Stimulated activated naive CD8-positive, alpha-beta T cell treated with anti-CD3 and anti-CD28 coated beads, Interleukin-15, Interleukin-2, amounts not matched to agents 100 U/mL and 50 U/mL, for 24 hours (primary cell): ENCODE measurements around the gene NEMP2.
A peak's percentile ranks its signal among the peaks of the same experiment; 100 is the strongest.

ENCODE experiments used
- ATAC-seq: fragments of 150-1000 bp; cut with Tn5 transposase; one replicate; pipeline ENCODE4 v1.10.0; 2021
- DNase-seq: peaks from one replicate; pipeline ENCODE4 v3.0.0; 2021

The NEMP2 gene

DNA sequence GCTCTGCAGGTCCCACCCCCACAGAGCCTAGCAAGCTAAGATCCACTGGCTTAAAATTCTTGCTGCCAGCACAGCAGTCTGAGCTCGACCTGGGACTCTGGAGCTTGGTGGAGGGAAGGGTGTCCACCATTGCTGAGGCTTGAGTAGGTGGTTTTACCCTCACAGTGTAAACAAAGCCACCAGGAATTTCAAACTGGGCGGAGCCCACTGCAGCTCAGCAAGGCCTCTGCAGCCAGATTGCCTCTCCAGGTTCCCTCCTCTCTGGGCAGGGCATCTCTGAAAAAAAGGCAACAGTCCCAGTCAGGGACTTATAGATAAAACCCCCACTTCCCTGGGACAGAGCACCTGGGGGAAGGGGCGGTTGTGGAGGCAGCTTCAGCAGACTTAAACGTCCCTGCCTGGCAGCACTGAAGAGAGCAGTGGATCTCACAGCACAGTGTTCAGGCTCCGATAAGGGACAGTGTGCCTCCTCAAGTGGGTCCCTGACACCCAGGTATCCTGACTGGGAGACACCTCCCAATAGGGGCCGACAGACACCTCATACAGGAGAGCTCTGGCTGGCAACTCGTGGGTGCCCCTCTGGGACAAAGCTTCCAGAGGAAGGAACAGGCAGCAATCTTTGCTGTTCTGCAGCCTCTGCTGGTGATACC, 20.0 kb upstream of the NEMP2 start:
- ATAC-seq, result no peak

DNA sequence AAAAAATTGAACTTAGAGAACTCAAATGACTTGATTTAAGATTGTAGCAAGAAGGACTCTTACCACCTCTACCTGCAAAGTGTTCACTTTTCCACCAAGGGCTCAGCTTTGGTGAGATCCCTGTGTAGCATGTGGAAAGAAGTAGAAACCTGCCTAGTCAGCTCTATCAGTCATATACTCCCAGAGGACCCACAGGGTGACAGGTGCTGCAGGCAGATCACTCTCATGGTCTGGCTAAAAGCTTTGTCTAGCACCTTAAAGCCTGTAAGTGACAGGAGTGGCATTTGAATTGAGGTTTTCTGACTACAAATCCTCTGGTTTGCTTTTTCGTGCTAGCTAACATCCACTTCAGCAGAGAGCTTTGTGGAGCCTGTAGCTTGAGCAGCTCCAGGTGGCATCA, 18.7 kb upstream of the NEMP2 start:
- no peak for ATAC-seq
- DNase-seq, result no peak

More for the DNA sequence above, 20.0 kb upstream of the NEMP2 start:
- DNase-seq, result no peak

DNA sequence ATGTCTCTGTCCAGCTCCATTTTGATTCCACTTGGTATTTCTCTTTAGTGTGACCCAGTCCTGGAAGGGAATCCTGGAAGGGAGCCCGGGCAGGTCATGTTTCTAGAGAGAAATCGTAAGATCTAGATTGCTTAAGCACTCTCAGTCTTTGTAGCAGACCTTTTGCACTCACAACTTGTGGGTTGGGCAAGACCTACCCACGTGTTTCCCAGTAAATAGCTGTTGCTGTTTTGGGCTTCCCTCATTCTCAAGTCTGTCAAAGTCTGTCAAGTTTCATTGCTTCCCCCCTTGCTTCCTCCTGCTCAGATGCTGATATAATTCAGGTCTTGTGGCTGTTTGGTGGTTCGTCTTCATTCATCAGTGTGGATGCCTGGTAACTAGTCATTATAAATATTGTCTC, 17.4 kb upstream of the NEMP2 start:
- DNase-seq, result no peak
- no peak for ATAC-seq

DNA sequence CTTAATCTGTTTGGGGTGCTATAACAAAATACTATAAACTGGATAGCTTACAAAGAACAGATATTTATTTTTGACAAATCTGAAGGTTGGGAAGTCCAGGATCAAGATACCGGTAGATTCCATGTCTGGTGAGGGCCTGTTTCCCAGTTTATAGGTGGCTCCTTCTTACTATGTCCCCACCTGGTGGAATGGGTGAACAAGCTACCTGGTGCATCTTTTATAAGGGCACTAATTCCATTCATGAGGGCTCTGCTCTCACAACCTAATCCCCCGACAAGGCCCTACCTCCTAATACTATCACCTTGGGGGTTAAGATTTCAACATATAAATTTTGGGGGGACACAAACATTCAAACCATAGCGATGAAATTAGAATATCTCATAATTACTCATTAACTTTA, 15.6 kb upstream of the NEMP2 start:
- DNase-seq, result no peak
- ATAC-seq, result no peak

DNA sequence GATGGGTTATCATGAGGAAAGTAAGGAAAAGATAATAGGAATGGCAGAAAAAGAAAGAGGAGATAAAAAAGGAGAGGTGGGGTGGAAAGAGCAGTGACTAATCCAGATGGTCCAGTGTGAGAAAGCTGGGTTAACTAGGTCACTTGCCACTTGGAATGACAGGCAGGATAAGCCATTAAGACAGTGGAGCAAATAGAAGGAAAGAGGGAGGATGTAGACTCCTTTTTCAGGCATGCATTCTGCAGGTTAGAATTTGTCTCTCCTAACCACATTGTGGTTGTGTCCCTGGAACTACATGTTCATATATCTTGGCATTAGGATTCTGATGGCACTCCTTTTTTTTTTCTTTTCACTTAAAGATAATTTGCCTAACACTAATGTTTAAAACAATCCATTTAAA, 13.4 kb upstream of the NEMP2 start:
- no peak for ATAC-seq
- no peak for DNase-seq

DNA sequence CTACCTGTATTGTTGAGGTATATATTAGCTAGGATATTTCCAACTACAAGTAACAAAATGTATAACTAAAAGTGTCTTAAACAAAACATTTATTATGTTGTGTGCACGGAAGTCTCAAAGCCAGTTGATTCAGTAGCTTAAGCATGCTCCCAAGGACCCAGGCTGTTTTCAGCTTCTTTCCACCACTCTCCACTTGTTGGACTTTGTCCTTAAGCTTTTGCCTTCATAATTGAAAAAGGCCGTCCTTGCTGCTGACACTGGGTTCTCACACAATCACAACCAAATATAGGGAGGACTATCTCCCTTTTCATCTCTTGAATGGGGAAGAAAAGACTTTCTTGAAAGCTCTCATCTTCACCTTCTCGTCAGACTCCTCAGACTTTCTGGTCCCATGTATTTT, 12.2 kb upstream of the NEMP2 start:
- DNase-seq (no peak), ATAC-seq (no peak)

DNA sequence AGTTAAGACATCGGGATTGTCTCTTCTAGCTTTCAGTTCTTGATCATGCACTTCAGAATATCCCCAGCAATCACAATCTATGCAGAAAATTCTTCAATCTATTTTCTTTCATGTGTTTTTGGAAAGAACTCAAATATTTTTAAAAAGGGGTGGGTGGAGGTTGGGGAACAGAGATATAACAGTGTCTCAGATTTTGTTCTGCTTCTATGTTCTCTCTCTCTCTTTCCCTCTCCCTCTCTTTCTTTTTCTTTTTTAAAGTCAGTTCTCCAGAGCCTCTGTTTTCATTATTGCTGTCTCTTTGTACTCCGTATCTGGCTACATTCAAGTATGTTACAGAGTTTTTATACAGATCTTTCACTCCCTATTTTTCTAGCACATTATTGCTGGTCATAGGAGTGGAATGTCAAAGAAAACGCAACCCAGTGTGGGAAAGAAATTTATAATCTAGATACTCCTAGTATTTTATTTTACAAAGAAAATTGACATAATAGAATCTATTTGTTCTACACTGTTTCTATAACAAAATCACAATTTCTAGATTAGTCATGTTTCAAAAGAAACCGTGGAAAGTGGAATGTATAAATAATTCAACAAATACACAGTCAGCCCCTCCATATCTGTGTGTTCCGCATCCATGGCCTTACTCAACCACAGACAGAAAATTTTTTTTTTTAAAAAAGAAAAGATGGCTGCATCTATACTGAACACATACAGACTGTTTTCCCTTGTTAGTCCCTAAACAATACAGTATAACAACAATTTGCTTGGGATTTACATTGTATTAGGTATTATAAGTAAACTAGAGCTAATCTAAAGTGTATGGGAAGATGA, 11.2 kb upstream of the NEMP2 start:
- DNase-seq (no peak), ATAC-seq (no peak)

DNA sequence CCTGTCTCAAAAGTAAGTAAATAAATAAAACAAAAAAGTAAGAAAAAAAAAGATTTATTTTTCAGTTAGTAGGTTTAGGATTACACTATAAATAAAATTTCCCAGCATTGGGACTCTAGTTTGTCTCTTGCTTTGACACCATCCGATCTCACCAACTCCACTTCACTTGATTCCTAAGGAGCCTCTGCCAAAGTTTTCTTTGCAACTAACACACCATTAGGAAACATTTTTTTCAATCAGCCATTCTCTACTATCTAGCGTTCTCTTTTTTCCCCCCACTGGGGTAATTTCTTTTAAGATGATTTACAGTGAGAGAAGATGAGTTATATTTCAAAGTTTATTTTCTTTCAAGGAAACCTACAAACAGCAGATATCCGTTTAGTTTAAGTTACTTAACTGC, 10.6 kb upstream of the NEMP2 start:
- no peak for DNase-seq
- ATAC-seq, result no peak

DNA sequence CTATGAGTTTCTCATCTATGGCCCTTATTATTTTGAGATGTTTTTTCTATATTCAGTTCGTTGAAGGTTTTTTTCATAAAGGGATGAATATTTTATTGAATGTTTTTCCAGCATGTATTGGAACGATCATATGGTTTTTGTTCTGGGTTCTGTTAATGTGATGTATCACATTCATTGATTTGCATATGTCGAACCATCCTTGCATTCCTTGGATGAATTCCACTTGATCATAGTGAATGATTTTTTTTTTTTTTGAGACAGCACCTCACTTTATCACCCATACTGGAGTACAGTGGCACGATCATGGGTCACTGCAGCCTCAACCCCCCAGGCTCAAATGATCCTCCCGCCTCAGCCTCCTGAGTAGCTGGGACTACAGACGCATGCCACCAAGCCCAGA, 5.5 kb upstream of the NEMP2 start:
- DNase-seq, result no peak
- no peak for ATAC-seq

DNA sequence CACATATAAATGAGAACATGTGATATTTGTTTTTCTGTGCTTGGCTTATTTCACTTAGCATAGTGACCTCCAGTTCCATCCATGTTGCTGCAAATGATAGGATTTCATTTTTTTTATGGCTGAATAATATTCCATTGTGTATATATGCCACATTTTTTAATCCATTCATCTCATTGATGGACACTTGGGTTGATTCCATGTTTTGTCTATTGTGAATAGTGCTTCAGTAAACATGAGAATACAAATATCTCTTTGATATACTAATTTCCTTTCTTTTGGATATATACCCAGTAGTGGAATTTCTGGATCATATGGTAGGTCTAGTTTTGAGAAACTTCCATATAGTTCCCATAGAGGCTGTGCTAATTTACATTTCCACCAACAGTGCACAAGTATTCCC, 3.7 kb upstream of the NEMP2 start:
- ATAC-seq, result no peak
- no peak for DNase-seq

DNA sequence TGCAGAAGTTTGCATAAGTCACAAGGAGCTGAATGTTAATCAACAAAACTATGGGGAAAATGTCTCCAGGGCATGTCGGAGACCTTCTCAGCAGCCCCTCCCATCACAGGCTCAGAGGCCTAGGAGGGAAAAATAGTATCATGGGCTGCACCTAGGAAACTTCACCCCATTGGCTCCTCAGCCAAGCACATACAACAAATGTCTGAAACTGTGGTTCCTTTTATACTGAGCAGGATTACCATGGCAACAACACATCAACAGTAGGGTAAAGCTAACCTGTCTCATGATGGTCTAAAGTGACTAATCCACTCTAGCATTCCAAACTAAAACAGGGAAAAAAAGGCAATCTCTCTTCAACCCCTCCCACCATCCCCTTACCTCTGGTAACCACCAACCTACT, 3.2 kb upstream of the NEMP2 start:
- DNase-seq (no peak), ATAC-seq (no peak)

DNA sequence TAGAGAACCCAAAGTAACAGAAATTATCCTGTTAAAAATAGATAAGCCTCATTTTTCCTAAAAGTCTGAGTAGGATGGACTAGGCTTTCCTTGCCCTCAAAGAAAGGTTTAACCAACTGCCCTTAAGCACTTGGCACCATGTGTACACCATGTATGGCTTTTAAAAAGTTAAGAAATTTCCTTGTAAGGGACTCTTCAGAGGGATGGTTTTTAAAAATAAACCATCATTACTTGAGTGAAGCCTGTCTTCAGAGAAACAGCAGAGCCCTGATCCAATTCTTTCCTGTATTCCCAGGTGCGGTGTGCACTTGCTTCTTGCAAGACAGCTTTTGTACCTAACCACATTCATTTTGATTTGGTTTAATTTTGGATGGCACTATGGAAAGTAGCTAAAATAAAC, 1.1 kb upstream of the NEMP2 start:
- ATAC-seq (no peak), DNase-seq (no peak)

DNA sequence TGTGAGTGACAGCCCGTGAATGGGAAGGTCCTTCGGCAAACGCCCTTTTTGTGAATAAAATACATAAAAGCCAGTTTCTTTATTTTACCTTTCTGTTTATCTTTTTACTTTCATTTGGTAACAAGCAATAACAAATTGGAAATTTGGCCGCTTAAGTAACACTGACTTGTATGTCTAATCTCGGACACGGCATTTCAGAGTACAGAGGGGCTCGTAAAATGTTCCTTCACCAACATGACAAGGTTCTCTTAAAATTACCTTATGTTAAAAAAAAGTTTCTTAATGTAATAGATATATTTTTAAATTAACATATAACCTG, 558 bp upstream of the NEMP2 start:
- DNase-seq, result no peak
- no peak for ATAC-seq

DNA sequence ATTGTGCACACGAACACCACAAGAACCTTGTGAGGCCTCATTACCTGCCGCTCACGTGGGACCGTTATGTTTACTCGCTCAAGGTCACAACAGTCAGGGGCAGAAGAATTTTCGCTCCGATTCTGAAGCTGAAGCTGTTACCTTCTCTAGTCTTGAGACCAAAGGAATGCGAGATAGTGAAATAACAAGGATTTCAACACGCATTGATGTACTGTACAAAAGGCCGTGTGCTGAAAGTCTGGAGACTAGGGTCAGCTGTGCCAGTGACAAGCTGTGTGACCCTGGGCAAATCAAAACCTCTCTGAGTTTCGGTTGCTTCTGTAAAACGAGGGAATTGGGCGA, 583 bp downstream of the NEMP2 start:
- ATAC-seq (peak; percentile 26), DNase-seq (no peak)

DNA sequence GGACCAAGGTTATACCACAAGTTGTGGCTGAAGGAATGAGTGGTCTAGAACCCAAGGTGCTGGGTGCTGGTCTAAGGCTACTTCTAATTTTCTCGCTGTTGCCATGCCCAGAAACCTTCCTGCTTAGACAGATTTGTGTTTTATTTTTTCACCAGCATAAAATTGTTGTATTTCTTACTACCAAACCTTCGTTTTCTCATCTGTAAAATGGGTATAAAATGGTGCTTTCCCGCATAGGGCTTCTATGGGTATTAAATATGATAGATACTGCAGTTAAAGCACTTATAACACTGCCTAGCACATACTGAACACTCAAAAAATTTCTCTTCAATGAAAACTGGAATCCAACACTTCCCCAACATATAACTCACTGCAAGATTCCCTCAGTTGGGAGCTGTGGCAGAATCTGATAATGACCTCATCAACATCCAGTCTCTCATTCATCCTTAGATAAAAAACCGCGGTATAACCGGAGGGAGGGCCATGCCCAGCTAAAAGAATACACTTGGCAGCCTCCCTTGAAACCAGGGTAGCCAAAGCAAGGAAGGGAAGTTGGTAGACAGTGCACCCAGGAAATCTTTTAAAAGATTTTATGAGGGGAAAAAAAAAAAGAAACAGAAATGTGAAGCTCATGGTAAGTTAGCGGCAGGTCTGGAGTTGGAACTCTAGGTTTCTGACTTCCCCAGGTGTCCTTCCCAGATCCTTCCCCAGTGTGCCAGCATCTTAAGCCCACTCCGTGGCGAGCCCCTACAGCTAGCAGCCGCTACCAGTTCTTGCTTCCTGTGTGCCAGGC, 1.2 kb downstream of the NEMP2 start:
- DNase-seq, result peak; percentile 53
- no peak for ATAC-seq

DNA sequence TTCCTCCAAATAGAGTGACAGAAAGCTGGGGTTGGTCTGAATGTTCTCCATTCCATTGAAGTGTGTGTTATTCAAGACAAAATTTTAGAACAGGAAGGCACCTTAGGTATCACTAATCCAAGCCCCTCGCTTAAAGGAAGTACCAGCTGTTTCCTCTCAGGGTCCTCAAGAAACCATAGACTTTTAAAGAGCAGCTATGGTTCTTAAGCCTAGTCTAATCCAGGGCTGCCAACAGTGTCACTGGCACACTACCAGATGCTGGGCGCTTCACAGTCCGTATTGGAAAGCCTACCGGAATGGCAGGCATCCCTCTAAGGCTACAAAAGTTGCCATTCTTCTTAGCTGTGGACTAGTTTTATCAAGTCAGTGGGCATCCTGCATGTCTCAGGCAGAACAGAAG, 1.9 kb downstream of the NEMP2 start:
- no peak for ATAC-seq

DNA sequence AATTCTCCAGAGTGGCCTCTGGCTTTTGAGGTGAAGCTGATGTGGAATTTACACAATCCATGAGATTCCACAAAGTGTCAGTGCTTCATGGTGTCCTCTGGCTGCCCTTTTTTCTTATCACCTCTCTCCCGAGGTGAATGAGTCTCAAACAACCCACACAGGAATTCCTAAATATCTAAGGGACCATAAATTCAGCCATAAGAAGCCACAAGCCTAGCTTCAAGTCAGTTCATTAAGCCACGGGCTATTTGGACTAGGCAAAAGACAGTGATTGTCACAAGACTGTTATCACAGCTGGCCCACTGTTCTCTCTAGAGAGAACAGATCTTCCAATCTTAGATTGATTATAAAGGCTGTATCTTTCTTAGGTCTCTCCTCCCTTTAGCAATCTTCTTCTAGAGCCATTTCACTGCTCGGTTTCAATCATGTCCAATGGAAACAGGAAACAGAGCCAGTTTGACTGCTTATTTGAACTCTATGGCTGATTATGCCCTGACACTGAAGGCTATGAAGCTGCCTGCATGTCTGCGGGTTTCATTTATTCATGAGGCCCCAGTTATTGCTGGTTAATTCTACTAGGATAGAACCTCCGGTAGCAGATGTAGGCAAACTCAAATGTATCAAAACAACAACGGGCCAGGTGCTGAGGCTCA, 4.1 kb downstream of the NEMP2 start:
- ATAC-seq (no peak), DNase-seq (no peak)

More for the DNA sequence above, 1.9 kb downstream of the NEMP2 start:
- DNase-seq, result no peak

DNA sequence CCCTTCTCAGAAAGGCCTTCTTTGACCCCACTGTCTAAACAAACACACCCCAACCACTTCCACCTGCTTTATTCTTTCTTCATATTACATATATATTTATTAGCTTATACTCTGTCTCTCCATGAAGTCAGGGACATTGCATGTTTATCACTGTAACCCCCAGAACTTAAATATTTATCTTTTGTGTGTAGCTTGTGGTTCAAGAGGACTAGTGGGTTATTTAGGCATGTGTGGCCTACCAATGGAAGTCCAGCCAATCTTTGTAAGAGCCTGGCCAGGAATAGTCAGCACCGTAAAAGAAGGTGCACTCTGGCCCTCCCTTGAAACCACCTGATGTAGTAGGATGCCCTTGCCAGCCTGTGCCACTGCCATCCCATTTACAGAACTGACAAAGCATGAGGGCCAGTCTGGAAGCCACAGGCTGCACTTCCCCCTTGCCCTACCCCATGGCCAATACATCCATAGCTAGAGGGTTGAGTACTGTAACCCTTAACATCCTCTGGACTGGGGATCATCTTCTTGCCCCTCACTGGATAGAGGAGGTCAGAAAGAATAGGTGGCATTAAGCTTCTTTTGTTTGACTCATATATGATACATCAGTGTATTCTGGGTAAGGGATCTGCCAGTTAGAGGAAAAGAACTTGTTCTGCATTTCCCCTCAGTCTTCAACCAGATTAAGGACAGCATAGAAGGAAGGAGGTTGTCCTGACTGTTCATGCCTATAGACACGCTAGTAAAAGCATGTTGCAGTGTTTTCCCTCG, 4.9 kb downstream of the NEMP2 start:
- DNase-seq (no peak), ATAC-seq (no peak)

DNA sequence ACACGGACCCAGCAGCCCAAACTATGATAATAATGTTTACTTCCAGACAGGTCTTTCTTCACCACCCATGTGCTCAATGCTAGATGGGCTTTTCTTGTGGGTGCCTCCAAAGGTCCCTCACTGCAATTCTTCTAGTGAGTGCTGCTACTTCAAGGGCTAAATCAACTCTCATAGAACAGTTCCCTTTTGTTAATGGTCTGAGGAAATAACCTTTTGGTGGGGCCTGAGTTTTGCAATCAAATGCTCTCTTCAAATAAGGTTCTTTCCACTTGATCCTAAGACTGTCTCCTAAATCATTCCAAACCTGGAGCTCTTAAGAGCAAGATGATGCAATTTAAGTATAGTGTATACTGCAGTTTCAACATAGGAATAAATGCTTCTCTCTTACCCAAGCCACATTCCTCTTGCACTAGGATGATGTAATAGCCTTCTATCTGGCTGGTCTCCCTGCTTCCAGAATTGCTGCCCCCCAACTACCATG, 6.0 kb downstream of the NEMP2 start:
- DNase-seq (no peak), ATAC-seq (no peak)

DNA sequence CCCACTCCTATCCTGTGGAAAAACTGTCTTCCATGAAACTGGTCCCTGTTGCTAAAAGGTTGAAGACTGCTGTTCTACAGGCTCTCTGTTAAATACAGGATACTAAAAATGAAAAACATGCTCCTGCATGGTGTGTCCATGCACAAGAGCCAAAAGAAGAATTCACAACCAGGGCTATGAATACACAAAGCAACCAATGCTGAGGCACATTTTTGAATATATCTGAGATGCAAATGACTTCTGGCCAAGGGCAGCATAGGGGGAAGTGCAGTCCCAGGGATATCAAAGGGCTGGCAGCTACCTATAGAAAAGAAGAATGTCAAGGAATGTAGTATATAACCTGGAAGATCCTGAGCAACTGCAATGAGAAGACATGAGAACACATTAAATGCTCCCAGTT, 6.6 kb downstream of the NEMP2 start:
- DNase-seq, result no peak
- ATAC-seq, result no peak

DNA sequence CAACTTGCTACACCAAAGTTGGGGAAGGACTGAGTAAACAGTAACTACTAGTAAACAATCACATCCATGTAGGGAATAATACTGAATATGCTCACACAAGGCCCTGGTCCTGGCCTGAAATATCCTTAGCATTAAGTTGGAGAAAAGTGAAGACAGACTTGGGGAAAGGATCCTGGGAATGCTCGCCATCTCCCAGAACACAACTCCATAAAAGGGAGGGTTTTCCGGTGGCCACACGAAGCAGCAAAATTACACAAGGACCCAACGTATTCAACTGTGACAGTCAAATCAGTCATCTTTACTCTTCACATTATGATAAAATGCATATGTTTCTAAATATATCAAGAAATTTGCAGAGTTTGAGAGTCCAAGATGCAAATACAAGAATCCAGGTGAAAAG, 7.3 kb downstream of the NEMP2 start:
- no peak for ATAC-seq
- DNase-seq, result no peak

DNA sequence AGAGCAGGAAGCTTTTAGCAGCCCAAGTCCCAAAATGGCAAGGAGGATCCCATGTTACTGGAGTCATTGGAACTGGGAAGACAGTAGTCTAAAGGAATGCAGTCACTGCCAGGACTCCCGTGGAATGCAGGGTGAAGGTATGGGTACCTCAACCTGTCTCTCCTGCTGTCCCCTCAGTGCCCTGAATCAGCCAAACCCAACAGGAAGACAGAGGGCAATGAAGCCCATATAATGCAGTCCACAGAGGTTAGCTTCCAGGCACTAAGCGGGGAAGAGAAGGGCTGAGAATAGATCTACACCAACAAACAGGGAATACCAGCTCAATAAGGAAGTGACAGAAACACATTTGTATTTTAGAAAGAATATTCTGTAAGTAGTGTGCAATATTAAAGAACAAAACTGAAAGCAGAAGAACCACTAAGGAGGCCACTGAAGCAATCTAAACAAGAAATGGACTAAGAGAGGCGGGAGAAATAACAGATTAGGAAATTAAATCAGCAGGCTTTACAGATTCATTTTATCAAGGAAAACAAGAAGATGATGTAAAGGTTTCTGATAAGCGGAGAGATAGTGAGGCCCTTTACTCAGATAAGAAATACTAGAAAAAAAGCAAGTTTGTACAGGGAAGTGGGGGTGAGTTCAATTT, 8.3 kb downstream of the NEMP2 start:
- DNase-seq (no peak), ATAC-seq (no peak)
